ENCODE results near the gene CCNQ. TPM values are rescaled to one million over a fixed set of nuclear protein-coding genes. Genes with fewer than 3 reads are reported as not detected.
"Not testable (repeated sequence)": the region's sequence is repeated elsewhere in the genome, so short reads cannot be mapped to it uniquely, and the experiment has no call there.

Gene CCNQ
- total RNA-seq, 1 experiment from 2014 or later: 32.4 TPM

DNA sequence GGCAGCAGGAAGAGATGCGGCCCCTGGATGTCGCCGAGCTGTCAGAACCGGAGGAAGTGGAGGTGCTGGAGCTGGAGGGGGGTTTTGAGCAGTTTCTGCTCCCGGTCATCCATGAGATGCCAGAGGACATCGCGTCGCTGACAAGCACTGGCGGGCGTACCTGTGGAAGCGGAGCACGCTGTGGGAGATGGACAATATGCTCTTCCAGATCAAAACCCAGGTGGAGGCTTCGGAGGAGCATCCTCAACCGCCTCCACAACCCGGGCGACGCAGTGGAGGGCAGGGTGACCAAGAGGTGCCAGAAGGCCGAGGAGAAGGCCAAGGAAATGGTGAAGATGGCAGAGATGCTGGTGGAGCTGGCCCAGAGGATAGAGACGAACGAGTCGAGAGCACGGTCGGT lies 7.6 kb upstream of the CCNQ start:
- Histone ChIP-seq H3K9me3 (ENCODE audit: low read depth, low read length, poor library complexity, severe bottlenecking) (no peaks in the 10 kb centered on the region), H3K4me1 (ENCODE audit: insufficient read depth, low read length, poor library complexity, severe bottlenecking) (no peaks in the 10 kb centered on the region), H3K36me3 (ENCODE audit: insufficient read depth, low read length, poor library complexity, severe bottlenecking) (no peaks in the 10 kb centered on the region), H3K27me3 (replicated peaks; ENCODE audit: insufficient read depth, low read depth, low read length, poor library complexity) (no peaks in the 10 kb centered on the region), H3K4me3 (ENCODE audit: low read depth, low read length, poor library complexity, severe bottlenecking) (no peak overlapping the region), H3K27ac (ENCODE audit: low read depth, low read length, poor library complexity, severe bottlenecking) (no peak overlapping the region)
- no peak for TF ChIP-seq EZH2 (IDR thresholded peaks at IDR 0.05; ENCODE audit: borderline replicate concordance, low read depth, low read length, poor library complexity, severe bottlenecking)
- TF ChIP-seq, protein P1, sequence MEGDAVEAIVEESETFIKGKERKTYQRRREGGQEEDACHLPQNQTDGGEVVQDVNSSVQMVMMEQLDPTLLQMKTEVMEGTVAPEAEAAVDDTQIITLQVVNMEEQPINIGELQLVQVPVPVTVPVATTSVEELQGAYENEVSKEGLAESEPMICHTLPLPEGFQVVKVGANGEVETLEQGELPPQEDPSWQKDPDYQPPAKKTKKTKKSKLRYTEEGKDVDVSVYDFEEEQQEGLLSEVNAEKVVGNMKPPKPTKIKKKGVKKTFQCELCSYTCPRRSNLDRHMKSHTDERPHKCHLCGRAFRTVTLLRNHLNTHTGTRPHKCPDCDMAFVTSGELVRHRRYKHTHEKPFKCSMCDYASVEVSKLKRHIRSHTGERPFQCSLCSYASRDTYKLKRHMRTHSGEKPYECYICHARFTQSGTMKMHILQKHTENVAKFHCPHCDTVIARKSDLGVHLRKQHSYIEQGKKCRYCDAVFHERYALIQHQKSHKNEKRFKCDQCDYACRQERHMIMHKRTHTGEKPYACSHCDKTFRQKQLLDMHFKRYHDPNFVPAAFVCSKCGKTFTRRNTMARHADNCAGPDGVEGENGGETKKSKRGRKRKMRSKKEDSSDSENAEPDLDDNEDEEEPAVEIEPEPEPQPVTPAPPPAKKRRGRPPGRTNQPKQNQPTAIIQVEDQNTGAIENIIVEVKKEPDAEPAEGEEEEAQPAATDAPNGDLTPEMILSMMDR (conservative IDR thresholded peaks at IDR 0.05; ENCODE audit: low read depth, low read length): no peak
- CTCF ChIA-PET: no interaction called here
- POLR2A ChIA-PET (ENCODE audit: low non-redundant PET): no interaction called here
- intact Hi-C loops (cut with micrococcal nuclease; ENCODE audit: unreplicated experiment): no loop called here
- no TSS peak for BruUV-seq (replicated peaks)
- DNase-seq (ENCODE audit: low spot score): no peak

DNA sequence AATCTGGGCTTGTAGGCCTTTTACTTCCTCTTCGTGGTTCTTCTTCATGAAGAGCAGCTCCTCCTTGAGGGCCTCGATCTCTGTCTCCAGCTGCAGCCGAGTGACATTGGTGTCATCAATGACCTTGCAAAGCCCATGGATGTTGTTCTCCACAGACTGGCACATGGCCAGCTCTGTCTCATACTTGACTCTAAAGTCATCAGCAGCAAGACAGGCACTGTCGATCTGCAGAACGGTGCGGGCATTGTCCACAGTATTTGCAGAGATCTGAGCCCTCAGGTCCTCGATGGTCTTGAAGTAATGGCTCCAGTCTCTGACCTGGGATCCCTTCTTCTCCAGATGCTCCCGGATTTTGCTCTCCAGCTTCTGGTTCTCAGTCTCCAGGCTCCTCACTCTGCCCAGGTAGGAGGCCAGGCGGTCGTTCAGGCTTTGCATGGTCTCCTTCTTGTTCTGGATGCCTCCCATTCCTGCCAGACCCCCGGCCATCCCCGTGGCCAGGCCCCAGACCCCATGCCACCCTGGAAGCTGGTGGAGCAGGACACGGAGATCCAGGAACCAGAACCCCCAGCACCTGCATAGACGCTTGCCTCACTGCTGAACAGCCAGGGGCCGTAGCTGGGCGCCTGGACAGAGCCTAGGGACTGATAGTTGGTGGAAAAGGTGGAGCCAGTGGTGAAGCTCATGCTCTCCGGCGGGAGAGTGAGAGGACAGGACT lies 5.9 kb upstream of the CCNQ start:
- DNase-seq (ENCODE audit: low spot score); POLR2A ChIA-PET (ENCODE audit: low non-redundant PET); H3K27me3 ChIP-seq (replicated peaks; ENCODE audit: insufficient read depth, low read depth, low read length, poor library complexity); H3K27ac ChIP-seq (ENCODE audit: low read depth, low read length, poor library complexity, severe bottlenecking); H3K9me3 ChIP-seq (ENCODE audit: low read depth, low read length, poor library complexity, severe bottlenecking); CTCF ChIA-PET; H3K36me3 ChIP-seq (ENCODE audit: insufficient read depth, low read length, poor library complexity, severe bottlenecking); H3K4me1 ChIP-seq (ENCODE audit: insufficient read depth, low read length, poor library complexity, severe bottlenecking); intact Hi-C loops (cut with micrococcal nuclease; ENCODE audit: unreplicated experiment); BruUV-seq (replicated peaks); H3K4me3 ChIP-seq (ENCODE audit: low read depth, low read length, poor library complexity, severe bottlenecking): not testable (repeated sequence)

DNA sequence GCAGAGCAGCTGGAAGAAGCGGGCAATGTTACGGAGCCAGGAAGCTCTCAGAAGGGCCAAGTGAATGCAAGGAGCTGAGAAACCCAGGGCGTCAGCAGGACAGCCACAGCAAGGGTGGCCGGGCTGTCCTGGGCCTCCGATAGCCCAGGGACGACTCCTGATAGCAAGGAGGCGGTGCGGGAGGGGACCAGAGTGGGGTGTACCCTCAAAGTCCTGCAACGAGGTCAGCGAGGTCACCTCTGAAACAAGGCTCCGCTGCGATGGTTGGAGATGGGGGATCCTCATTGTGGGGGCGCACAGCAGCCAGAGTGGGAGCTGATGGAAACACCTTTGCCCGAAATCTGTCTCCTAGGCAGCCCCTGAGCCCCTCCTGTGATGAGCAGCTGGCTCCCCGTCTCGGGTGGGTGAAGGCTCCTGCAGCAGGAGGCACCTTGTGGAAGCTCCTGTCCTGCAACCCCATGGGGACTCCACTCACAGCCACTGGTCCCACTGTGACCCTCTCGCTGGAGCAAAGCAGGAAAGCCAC lies 4.3 kb upstream of the CCNQ start:
- ChIA-PET POLR2A (ENCODE audit: low non-redundant PET) (no interaction called here), CTCF (no interaction called here)
- H3K4me3 ChIP-seq (ENCODE audit: low read depth, low read length, poor library complexity, severe bottlenecking): no peak overlapping the region
- no peaks in the 10 kb centered on the region for H3K36me3 ChIP-seq (ENCODE audit: insufficient read depth, low read length, poor library complexity, severe bottlenecking)
- H3K9me3 ChIP-seq (ENCODE audit: low read depth, low read length, poor library complexity, severe bottlenecking): no peaks in the 10 kb centered on the region
- BruUV-seq (replicated peaks): no TSS peak
- no peak overlapping the region for H3K27ac ChIP-seq (ENCODE audit: low read depth, low read length, poor library complexity, severe bottlenecking)
- no peak for TF ChIP-seq EZH2 (IDR thresholded peaks at IDR 0.05; ENCODE audit: borderline replicate concordance, low read depth, low read length, poor library complexity, severe bottlenecking)
- TF ChIP-seq, protein P1 (conservative IDR thresholded peaks at IDR 0.05; ENCODE audit: low read depth, low read length): no peak
- intact Hi-C loops (cut with micrococcal nuclease; ENCODE audit: unreplicated experiment): no loop called here
- no peaks in the 10 kb centered on the region for H3K27me3 ChIP-seq (replicated peaks; ENCODE audit: insufficient read depth, low read depth, low read length, poor library complexity)
- H3K4me1 ChIP-seq (ENCODE audit: insufficient read depth, low read length, poor library complexity, severe bottlenecking): no peaks in the 10 kb centered on the region
- no peak for DNase-seq (ENCODE audit: low spot score)

DNA sequence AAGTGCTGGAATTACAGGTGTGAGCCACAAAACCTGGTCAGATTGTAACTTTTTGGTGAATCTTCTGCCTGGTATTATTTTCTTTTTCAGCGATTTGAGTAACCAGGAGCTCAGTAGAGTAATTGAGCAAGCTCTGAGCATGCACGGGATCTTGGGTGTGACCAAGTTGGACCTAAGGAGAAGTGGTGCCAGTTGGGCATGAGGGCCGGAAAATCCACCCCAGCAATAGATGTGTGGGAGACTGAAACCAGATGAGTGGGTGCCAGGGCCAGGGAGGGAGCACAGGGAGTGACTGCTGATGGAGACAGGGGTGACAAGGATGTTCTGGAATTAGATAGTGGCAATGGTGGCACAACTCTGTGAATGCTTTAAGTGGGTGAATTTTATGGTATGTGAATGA lies 3.7 kb upstream of the CCNQ start:
- no peaks in the 10 kb centered on the region for H3K27me3 ChIP-seq (replicated peaks; ENCODE audit: insufficient read depth, low read depth, low read length, poor library complexity)

More for the DNA sequence above, 3.7 kb upstream of the CCNQ start:
- Histone ChIP-seq H3K9me3 (ENCODE audit: low read depth, low read length, poor library complexity, severe bottlenecking) (no peaks in the 10 kb centered on the region), H3K4me1 (ENCODE audit: insufficient read depth, low read length, poor library complexity, severe bottlenecking) (no peaks in the 10 kb centered on the region), H3K36me3 (ENCODE audit: insufficient read depth, low read length, poor library complexity, severe bottlenecking) (no peaks in the 10 kb centered on the region), H3K4me3 (ENCODE audit: low read depth, low read length, poor library complexity, severe bottlenecking) (no peak overlapping the region), H3K27ac (ENCODE audit: low read depth, low read length, poor library complexity, severe bottlenecking) (no peak overlapping the region)
- BruUV-seq (replicated peaks): no TSS peak
- POLR2A ChIA-PET (ENCODE audit: low non-redundant PET): no interaction called here
- no peak for DNase-seq (ENCODE audit: low spot score)
- CTCF ChIA-PET: no interaction called here
- TF ChIP-seq EZH2 (IDR thresholded peaks at IDR 0.05; ENCODE audit: borderline replicate concordance, low read depth, low read length, poor library complexity, severe bottlenecking): no peak
- TF ChIP-seq, protein P1 (conservative IDR thresholded peaks at IDR 0.05; ENCODE audit: low read depth, low read length): no peak
- intact Hi-C loops (cut with micrococcal nuclease; ENCODE audit: unreplicated experiment): no loop called here

All from A673 (cell line).